Progenitor cell of endocrine pancreas (in vitro differentiated cells): Measurements from ENCODE around the gene MYO3A. TPM values are rescaled to one million over a fixed set of nuclear protein-coding genes. Genes with fewer than 3 reads are reported as not detected.

Source experiments
- DNase-seq: peaks from one replicate; pipeline ENCODE4 v3.0.0; 2021; ENCODE audit warnings: low spot score; ENCODE audit not compliant: unreplicated experiment
- H3K27ac Mint-ChIP-seq: 2 replicates; pipeline ENCODE4 v1.8.0; 2021; ENCODE audit warnings: mild to moderate bottlenecking, moderate library complexity, mixed read lengths
- H3K27me3 Mint-ChIP-seq: 2 replicates; pipeline ENCODE4 v1.8.0; 2021; ENCODE audit warnings: mixed read lengths
- H3K36me3 Mint-ChIP-seq: 2 replicates; pipeline ENCODE4 v1.8.0; 2022; ENCODE audit warnings: mixed read lengths; ENCODE audit not compliant: insufficient read depth
- H3K4me1 Mint-ChIP-seq: 2 replicates; pipeline ENCODE4 v1.8.0; 2021; ENCODE audit warnings: low read depth, mixed read lengths
- H3K4me3 Mint-ChIP-seq: 2 replicates; pipeline ENCODE4 v1.8.0; 2021; ENCODE audit warnings: low read depth, mild to moderate bottlenecking, moderate library complexity, mixed read lengths
- H3K9me3 Mint-ChIP-seq: 2 replicates; pipeline ENCODE4 v1.8.0; 2021; ENCODE audit warnings: low read depth, mixed read lengths
- total RNA-seq: library from RNA; stranded (reverse); gene quantifications from 2 replicates; pipeline ENCODE4 v1.2.1, GENCODE V29; 2021
- TF ChIP-seq, protein P1 (sequence below): fragments of 200-600 bp; sonication (generic); IDR thresholded peaks from one replicate; pipeline ENCODE4 v1.5.0; 2021; ENCODE audit warnings: antibody characterized with exemption, mild to moderate bottlenecking; ENCODE audit not compliant: unreplicated experiment

The MYO3A gene
- total RNA-seq, 1 donor from 2014 or later, result 18.0 TPM

DNA sequence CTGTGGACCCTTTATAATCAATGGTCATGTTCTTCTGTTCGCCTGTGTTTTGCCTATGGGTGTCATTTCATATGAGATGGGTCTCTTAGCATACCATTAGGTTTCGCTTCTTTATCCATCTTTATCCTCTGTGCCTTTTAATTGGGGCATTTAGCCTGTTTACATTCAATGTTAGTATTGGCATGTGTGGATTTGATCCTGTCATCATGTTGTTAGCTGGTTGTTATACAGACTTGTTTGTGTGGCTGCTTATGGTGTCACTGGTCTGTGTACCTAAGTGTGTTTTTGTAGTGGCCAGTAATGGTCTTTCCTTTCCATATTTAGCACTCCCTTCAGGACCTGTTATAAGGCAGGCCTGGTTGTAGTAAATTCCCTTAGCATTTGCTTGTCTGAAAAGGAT is 90.3 kb downstream of the MYO3A start:
- H3K27ac Mint-ChIP-seq, result peak overlapping the region; percentile 34
- TF ChIP-seq, protein P1, sequence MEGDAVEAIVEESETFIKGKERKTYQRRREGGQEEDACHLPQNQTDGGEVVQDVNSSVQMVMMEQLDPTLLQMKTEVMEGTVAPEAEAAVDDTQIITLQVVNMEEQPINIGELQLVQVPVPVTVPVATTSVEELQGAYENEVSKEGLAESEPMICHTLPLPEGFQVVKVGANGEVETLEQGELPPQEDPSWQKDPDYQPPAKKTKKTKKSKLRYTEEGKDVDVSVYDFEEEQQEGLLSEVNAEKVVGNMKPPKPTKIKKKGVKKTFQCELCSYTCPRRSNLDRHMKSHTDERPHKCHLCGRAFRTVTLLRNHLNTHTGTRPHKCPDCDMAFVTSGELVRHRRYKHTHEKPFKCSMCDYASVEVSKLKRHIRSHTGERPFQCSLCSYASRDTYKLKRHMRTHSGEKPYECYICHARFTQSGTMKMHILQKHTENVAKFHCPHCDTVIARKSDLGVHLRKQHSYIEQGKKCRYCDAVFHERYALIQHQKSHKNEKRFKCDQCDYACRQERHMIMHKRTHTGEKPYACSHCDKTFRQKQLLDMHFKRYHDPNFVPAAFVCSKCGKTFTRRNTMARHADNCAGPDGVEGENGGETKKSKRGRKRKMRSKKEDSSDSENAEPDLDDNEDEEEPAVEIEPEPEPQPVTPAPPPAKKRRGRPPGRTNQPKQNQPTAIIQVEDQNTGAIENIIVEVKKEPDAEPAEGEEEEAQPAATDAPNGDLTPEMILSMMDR, result no peak
- H3K36me3 Mint-ChIP-seq, result peaks cover 3% of the 10 kb centered on the region
- no peak for DNase-seq
- H3K4me3 Mint-ChIP-seq, result no peak overlapping the region
- peaks cover 35% of the 10 kb centered on the region for H3K4me1 Mint-ChIP-seq
- no peaks in the 10 kb centered on the region for H3K9me3 Mint-ChIP-seq
- no peaks in the 10 kb centered on the region for H3K27me3 Mint-ChIP-seq

DNA sequence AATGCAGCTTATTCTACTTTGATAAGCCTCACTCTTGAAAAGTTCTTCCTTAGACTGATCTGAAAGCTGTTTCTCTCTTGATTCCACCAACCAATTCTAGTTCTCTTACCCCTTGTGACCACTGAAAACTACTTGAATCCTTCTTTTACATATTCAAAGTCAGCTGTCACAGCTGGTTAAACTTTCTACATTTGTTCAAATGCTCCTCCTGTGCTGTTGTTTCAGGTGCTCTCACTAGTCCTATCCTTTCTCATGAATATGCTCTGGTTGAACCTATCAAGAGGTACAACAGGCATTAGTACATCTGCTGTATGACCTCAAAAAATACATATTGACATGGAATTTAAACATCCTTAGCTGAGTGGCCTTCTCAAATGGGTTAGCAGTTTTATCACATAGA is 91.5 kb downstream of the MYO3A start:
- H3K4me1 Mint-ChIP-seq, result peaks cover 35% of the 10 kb centered on the region
- no peak overlapping the region for H3K4me3 Mint-ChIP-seq
- TF ChIP-seq, protein P1, result no peak
- H3K9me3 Mint-ChIP-seq, result no peaks in the 10 kb centered on the region
- no peak for DNase-seq
- H3K27ac Mint-ChIP-seq, result peak overlapping the region; percentile 35
- H3K27me3 Mint-ChIP-seq, result no peaks in the 10 kb centered on the region
- H3K36me3 Mint-ChIP-seq, result peaks cover 3% of the 10 kb centered on the region

DNA sequence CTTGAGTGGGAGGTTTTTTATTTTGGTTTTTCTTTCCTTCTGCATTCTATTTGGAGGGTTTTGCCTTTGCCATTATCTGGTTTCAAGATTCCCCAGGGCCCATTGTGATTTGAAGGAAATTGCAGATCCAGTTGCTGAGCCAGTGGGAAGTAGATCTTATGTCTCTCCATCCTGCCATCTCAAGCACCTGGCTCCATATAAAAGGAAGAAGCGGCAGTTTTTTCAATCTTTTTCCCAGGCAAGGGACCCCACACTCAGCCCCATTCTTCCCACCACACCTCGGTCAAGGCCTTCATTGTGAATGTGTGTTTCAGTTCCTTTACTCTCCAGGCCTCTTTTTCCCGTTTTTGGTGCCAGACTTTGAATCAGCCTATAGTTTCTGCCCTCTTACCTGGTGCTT is 95.8 kb downstream of the MYO3A start:
- peaks cover 14% of the 10 kb centered on the region for H3K4me1 Mint-ChIP-seq
- TF ChIP-seq, protein P1, result no peak
- no peak for DNase-seq
- peaks cover 8% of the 10 kb centered on the region for H3K36me3 Mint-ChIP-seq
- H3K4me3 Mint-ChIP-seq, result no peak overlapping the region
- H3K27me3 Mint-ChIP-seq, result no peaks in the 10 kb centered on the region
- no peak overlapping the region for H3K27ac Mint-ChIP-seq
- H3K9me3 Mint-ChIP-seq, result peaks cover 5% of the 10 kb centered on the region

DNA sequence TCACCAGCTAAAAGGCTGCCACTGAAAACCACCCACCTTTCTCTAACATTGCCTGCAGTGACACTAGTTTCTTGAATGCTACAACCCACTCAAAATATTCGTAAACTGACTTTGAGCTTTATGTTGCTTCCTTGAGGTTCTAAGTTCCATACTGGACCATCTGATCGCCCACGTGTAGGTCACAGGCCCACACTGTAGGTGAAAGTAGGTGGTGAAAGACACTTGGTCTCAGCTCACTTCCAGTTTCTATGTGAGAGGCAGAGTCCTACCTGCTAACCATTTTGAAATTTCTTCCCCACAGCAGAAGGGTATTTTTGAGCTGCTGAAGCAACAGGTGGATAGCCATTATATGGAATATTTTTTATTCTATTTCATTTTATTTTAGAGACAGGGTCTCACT is 97.3 kb downstream of the MYO3A start:
- no peak for DNase-seq
- H3K36me3 Mint-ChIP-seq, result peaks cover 8% of the 10 kb centered on the region
- no peaks in the 10 kb centered on the region for H3K4me1 Mint-ChIP-seq
- H3K27me3 Mint-ChIP-seq, result no peaks in the 10 kb centered on the region
- H3K4me3 Mint-ChIP-seq, result no peak overlapping the region
- peaks cover 5% of the 10 kb centered on the region for H3K9me3 Mint-ChIP-seq
- no peak overlapping the region for H3K27ac Mint-ChIP-seq
- TF ChIP-seq, protein P1, result no peak

DNA sequence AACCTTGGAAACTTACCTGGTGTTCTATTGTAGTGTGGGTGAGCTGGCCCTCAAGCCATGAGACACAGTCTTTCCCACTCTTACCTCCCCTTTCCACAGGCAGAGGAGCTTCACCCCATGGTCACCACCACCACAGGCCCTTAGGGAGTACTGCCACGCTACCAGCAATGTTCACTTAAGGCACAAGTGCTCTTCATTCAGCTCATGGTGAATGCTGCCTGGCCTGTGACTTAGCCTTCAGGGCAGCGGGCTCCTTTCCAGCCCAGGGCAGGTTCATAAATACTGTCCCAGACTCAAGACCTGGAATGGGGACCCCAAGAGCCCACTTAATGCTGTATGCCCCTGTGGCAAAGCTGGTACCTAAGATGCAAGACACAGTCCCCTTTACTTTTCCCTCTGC is 109.4 kb downstream of the MYO3A start:
- TF ChIP-seq, protein P1, result no peak
- Mint-ChIP-seq H3K4me1 (peaks cover 8% of the 10 kb centered on the region), H3K36me3 (peaks cover 9% of the 10 kb centered on the region), H3K4me3 (no peak overlapping the region), H3K27ac (peak overlapping the region; percentile 42), H3K9me3 (peaks cover 10% of the 10 kb centered on the region), H3K27me3 (no peaks in the 10 kb centered on the region)
- DNase-seq, result no peak
